SH-SY5Y (cell line): ENCODE data around the gene PPT2.

ENCODE experiments used
- GATA2 ChIP-seq: IDR thresholded peaks from 2 replicates; pipeline ENCODE4 v1.6.1; 2011; ENCODE audit warnings: mild to moderate bottlenecking, low read depth, low read length
- GATA3 ChIP-seq: IDR thresholded peaks from 2 replicates; pipeline ENCODE4 v1.6.1; 2011; ENCODE audit warnings: low read depth, mild to moderate bottlenecking, low read length, moderate library complexity

GRCh38 chr6:32181148-32181702, 27.3 kb downstream of the PPT2 start:
- TF ChIP-seq GATA2 (no peak), GATA3 (no peak)
